HL-60/S4 treated with retinoic acid at 250 ng/mL for 4 days and 3 days (cell line): ENCODE measurements around the gene CABLES1.
"Not testable (repeated sequence)": the region's sequence is repeated elsewhere in the genome, so short reads cannot be mapped to it uniquely, and the experiment has no call there.

ENCODE experiments used
- in situ Hi-C: fragments of 300-500 bp; cut with MboI; formaldehyde crosslinking; loops from 2 replicates; pipeline ENCODE4 v1.7.0; 2022; ENCODE audit warnings: low sequenced_read_pairs

CABLES1 gene

GRCh38 chr18:23134780-23135549, at the start of gene CABLES1:
Gene CABLES1 (plus strand): TSS chr18:23135485. CDS start chr18:23135763, 278 bp downstream.
- in situ Hi-C loops: no loop called here

GRCh38 chr18:23087352-23087751, 47.9 kb upstream of the CABLES1 start:
- in situ Hi-C loops: no loop called here

GRCh38 chr18:23088310-23088709, 47.0 kb upstream of the CABLES1 start:
- in situ Hi-C loops: no loop called here

GRCh38 chr18:23091017-23091993, 44.0 kb upstream of the CABLES1 start:
- in situ Hi-C loops: not testable (repeated sequence)

- in situ Hi-C loops: no loop called here
Observed at GRCh38 chr18:23092121-23092520, 43.2 kb upstream of the CABLES1 start.

- in situ Hi-C loops: not testable (repeated sequence)
Observed at GRCh38 chr18:23093130-23093529, 42.2 kb upstream of the CABLES1 start.

- in situ Hi-C loops: no loop called here
Observed at GRCh38 chr18:23093772-23094171, 41.5 kb upstream of the CABLES1 start.

GRCh38 chr18:23094411-23095190, 40.7 kb upstream of the CABLES1 start:
- in situ Hi-C loops: no loop called here

- in situ Hi-C loops: no loop called here
Observed at GRCh38 chr18:23095463-23095862, 39.8 kb upstream of the CABLES1 start.

- in situ Hi-C loops: not testable (repeated sequence)
Observed at GRCh38 chr18:23097016-23097415, 38.3 kb upstream of the CABLES1 start.

GRCh38 chr18:23099621-23100020, 35.7 kb upstream of the CABLES1 start:
- in situ Hi-C loops: no loop called here

- in situ Hi-C loops: no loop called here
Observed at GRCh38 chr18:23101861-23102432, 33.3 kb upstream of the CABLES1 start.

- in situ Hi-C loops: no loop called here
Observed at GRCh38 chr18:23102493-23103261, 32.6 kb upstream of the CABLES1 start.

GRCh38 chr18:23103449-23103848, 31.8 kb upstream of the CABLES1 start:
- in situ Hi-C loops: no loop called here

GRCh38 chr18:23105030-23105429, 30.3 kb upstream of the CABLES1 start:
- in situ Hi-C loops: no loop called here

GRCh38 chr18:23105581-23106219, 29.6 kb upstream of the CABLES1 start:
- in situ Hi-C loops: no loop called here

GRCh38 chr18:23106575-23106974, 28.7 kb upstream of the CABLES1 start:
- in situ Hi-C loops: no loop called here

- in situ Hi-C loops: no loop called here
Observed at GRCh38 chr18:23107718-23108117, 27.6 kb upstream of the CABLES1 start.

GRCh38 chr18:23108496-23108895, 26.8 kb upstream of the CABLES1 start:
- in situ Hi-C loops: no loop called here
